GM15510 (cell line): ENCODE results near the gene RPS27A.

Experiments
- POLR2A ChIP-seq: IDR thresholded peaks from 3 replicates; pipeline ENCODE4 v1.6.1; 2011; ENCODE audit warnings: borderline replicate concordance; ENCODE audit not compliant: insufficient read length; ENCODE audit errors: extremely low read depth

RPS27A gene

GRCh38 chr2:55232084-55232862 is at the start of gene RPS27A, which contains the start of gene CLHC1:
Gene RPS27A (plus strand): TSS chr2:55232688. CDS start chr2:55232825, 137 bp downstream.
Gene CLHC1 (minus strand): TSS chr2:55232293. CDS start chr2:55222411, 9,882 bp downstream.
- TF ChIP-seq POLR2A: peak; percentile 88

DNA sequence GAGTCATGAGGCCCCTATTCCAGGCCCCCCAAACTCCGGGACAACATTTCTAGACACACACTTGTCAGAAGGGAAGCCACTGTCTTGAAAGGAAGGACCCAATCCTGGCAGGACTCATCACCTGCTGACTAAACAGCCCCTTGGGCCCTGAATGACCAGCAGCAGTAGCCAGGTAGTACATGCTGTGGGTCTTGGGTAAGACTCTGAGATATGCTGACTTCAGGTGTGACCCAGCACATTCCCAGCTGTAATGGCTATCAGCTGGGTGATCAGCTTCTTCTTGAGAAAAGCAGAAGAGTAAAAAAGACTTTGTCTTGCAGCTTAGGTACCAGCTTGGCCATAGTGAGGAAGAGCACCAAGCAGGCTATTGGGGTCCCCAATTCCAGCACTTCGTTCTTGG is 36.0 kb upstream of the RPS27A start:
- no peak for TF ChIP-seq POLR2A

- TF ChIP-seq POLR2A: no peak
Measured at GRCh38 chr2:55200416-55200815, 32.1 kb upstream of the RPS27A start.

GRCh38 chr2:55204536-55204935 is 28.0 kb upstream of the RPS27A start:
- TF ChIP-seq POLR2A: no peak

DNA sequence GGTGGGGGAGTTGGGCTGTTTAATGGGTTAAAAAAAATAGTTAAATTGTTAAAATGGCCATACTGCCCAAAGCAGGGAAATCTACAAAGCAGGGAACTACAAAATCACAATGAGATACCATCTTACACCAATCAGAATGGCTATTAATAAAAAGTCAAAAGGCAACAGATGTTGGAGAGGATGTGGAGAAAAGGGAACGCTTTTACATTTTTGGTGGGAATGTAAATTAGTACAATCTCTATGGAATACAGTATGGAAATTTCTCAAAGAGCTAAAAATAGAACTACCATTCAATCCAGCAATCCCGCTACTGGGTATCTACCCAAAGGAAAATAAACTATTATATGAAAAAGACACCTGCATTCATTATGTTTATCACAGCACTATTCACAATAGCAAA is 27.5 kb upstream of the RPS27A start:
- no peak for TF ChIP-seq POLR2A

DNA sequence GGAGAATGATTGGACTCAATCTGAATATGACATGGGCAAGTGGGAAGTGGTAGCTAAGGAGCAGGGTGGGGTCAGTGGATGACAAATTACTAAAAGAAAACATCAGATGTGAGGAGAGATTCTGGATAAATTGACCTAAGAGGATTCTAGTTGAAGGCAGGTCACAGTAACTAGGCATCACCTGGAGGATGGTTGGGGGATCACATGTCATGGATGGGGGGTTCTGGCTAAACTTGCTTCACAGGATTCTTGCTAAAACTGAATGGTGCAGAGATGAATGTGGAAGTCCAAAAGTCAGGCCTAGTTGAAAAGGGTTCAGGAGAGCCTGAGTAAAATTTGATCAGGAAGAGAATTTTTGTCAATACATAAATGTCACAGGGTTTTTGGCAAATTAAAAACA is 18.7 kb upstream of the RPS27A start:
- TF ChIP-seq POLR2A: no peak

- TF ChIP-seq POLR2A: no peak
Measured at GRCh38 chr2:55223958-55224760, 8.3 kb upstream of the RPS27A start.

DNA sequence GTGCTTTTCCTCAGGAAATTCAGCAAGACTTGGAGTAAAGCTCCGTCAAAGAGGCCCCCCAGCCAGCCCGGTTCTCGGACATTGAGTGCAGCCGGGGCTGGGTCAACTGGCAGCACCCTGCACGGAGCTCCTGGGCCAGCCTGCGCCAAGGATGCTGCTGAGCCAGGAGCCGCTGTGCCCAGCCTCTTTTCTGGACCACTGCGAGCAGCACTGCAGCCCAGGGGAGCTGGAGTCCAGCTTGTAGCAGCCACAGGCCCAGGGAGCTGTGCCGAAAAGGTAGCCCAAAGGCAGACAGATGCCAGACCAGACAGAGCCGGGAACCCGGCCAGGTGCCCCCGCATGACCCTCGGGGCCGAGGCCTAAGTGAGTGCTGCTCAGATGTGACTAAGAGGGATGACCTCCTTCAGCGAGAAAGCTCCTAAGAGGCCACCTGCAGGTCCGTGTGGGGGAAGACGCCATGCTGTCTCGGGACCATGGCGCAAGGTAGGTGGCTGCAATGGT is 7.7 kb upstream of the RPS27A start:
- TF ChIP-seq POLR2A: no peak

DNA sequence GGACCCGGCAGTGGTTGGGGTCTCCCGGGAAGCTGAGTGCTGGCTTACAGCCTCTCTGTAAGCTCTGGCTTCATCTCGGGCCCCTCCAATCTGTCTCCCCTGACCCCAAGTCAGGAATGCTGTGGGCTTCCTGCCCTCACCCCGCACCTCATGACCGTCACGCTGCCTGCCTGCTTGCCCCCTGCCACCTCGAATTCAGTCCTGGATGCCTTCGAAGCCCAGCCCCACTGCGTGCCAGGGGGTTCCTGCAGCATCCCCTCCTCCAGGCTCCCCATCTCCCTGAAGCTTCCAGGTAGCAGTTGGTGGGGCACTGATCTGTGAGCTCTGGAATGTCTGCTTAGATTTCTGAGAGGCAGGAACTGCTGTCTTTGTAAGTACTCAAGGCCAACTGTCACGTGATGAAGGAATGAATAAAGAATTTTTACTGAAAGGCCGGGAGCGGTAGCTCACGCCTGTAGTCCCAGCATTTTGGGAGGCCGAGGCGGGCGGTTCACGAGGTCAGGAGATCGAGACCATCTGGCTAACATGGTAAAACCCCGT is 6.9 kb upstream of the RPS27A start:
- TF ChIP-seq POLR2A: no peak

DNA sequence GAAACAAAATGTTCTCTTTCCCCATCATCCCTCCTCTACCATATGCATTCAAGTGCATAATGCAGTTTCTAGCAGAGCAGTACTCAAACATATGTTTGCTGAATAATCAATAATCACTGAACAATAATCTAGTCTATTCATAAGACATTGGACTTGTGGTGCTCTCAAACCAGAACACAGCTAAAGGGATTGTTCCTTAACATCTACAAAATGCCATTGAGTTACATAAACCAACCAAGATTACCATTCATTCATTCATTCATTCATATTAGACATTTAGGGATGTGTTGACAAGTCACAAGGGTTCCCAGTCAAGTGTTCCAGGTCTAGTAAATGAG is 4.3 kb upstream of the RPS27A start:
- no peak for TF ChIP-seq POLR2A

GRCh38 chr2:55229221-55229620 is 3.3 kb upstream of the RPS27A start:
- TF ChIP-seq POLR2A: no peak

- no peak for TF ChIP-seq POLR2A
Measured at GRCh38 chr2:55230551-55230950, 1.9 kb upstream of the RPS27A start.

- TF ChIP-seq POLR2A: no peak
Measured at GRCh38 chr2:55231546-55232083, 873 bp upstream of the RPS27A start.

- no peak for TF ChIP-seq POLR2A
Measured at GRCh38 chr2:55232863-55233657, 572 bp downstream of the RPS27A start.

DNA sequence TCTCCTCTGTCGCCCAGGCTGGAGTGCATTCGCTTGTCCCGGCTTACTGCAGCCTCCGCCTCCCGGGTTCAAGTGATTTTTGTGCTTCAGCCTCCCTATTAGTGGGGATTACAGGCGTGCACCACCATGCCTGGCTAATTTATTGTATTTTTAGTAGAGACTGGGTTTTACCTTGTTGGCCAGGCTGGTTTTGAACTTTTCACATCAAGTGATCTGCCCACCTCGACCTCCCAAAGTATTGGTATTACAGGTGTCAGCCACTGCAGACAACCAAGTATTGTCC is 1.1 kb downstream of the RPS27A start:
- TF ChIP-seq POLR2A: no peak

GRCh38 chr2:55235724-55236538 is 3.4 kb downstream of the RPS27A start:
- TF ChIP-seq POLR2A: no peak
